ENCODE results near the gene RGPD5. TPM values are rescaled to one million over a fixed set of nuclear protein-coding genes. Genes with fewer than 3 reads are reported as not detected.
A peak's percentile ranks its signal among the peaks of the same experiment; 100 is the strongest.
"Not testable (repeated sequence)": the region's sequence is repeated elsewhere in the genome, so short reads cannot be mapped to it uniquely, and the experiment has no call there.

The RGPD5 gene
- total RNA-seq, 1 experiment from 2014 or later: 62.0 TPM

DNA sequence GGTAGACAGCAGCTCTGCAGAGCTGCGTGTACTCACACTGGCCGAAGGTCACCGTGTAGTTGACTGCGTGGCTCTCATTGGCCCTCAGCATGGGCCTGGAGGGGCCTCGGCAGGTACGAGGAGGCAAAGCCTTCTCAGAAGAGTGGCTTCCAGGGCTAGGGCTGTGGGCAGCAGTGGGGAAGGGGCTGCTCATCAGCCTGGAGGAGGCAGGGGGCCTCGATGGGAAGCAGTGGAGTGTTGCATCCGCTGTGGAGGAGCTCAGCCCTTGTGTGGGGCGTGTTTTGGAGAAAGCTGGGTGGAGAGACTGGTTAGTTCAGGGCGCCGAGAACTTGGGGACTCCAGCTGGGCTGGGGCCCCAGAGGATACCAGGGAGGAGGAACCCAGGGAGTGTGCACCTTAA lies 28.0 kb upstream of the RGPD5 start:
- H3K36me3 Mint-ChIP-seq (ENCODE audit: insufficient read depth, unreplicated experiment); POLR2A ChIA-PET; H3K4me1 Mint-ChIP-seq (ENCODE audit: low read depth, unreplicated experiment); H3K9me3 Mint-ChIP-seq (ENCODE audit: unreplicated experiment); H3K4me1 ChIP-seq; CTCF ChIA-PET; H3K9me3 ChIP-seq; intact Hi-C loops (cut with micrococcal nuclease; ENCODE audit: unreplicated experiment); H3K27me3 Mint-ChIP-seq (ENCODE audit: insufficient read depth, unreplicated experiment); H3K4me3 ChIP-seq (ENCODE audit: low read depth, low read length); BruUV-seq (replicated peaks); H3K36me3 ChIP-seq (ENCODE audit: control insufficient read depth, insufficient read depth, low read length); H3K27me3 ChIP-seq (replicated peaks; ENCODE audit: control insufficient read depth, insufficient read depth, low read length): not testable (repeated sequence)
- peak in 1 of 2 experiments; percentile 9 for DNase-seq
- Mint-ChIP-seq H3K4me3 (ENCODE audit: unreplicated experiment) (peak overlapping the region; percentile 65), H3K27ac (ENCODE audit: unreplicated experiment) (peak overlapping the region; percentile 87)

DNA sequence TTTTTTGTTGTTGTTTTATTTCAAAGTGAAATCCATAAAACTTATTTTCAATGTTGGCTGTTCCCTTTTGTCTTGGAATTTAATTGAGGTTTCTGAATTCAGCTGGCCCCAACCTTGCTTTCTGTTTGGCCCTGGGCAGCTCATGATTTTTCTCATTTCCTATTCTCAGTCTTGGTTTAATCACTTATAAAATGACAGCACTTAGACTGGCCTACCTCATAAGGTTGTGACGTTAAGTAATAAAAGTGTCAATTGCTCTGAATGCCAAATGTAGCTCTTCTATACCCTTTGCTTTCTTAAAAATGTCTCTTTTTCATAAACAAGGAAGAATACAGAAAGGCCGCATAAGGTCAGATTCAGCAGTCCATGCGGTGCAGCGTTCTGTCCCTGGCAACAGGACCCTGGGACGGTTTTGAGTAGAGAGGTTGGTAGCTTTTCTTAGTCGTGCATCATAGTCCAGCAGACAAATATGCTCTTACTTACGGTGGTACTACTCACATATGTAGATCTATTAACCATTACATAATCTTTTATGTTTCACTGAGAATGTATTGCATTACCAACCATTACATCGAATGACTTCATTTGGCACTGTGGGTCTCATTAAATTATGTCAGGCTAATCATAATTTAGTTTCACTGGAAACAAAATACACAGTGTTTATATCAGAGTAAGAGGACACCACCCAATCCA lies 27.1 kb upstream of the RGPD5 start:
- H3K4me3 ChIP-seq (ENCODE audit: low read depth, low read length); H3K4me3 Mint-ChIP-seq (ENCODE audit: unreplicated experiment); POLR2A ChIA-PET; H3K9me3 Mint-ChIP-seq (ENCODE audit: unreplicated experiment); H3K36me3 Mint-ChIP-seq (ENCODE audit: insufficient read depth, unreplicated experiment); DNase-seq; H3K36me3 ChIP-seq (ENCODE audit: control insufficient read depth, insufficient read depth, low read length); intact Hi-C loops (cut with micrococcal nuclease; ENCODE audit: unreplicated experiment); H3K27ac Mint-ChIP-seq (ENCODE audit: unreplicated experiment); BruUV-seq (replicated peaks); H3K4me1 ChIP-seq; H3K27me3 Mint-ChIP-seq (ENCODE audit: insufficient read depth, unreplicated experiment); H3K9me3 ChIP-seq; H3K4me1 Mint-ChIP-seq (ENCODE audit: low read depth, unreplicated experiment); H3K27me3 ChIP-seq (replicated peaks; ENCODE audit: control insufficient read depth, insufficient read depth, low read length); CTCF ChIA-PET: not testable (repeated sequence)

- CTCF ChIA-PET; H3K9me3 Mint-ChIP-seq (ENCODE audit: unreplicated experiment): not testable (repeated sequence)
These were observed 25.2 kb upstream of the RGPD5 start for GRCh38 chr2:109768934-109769333.

DNA sequence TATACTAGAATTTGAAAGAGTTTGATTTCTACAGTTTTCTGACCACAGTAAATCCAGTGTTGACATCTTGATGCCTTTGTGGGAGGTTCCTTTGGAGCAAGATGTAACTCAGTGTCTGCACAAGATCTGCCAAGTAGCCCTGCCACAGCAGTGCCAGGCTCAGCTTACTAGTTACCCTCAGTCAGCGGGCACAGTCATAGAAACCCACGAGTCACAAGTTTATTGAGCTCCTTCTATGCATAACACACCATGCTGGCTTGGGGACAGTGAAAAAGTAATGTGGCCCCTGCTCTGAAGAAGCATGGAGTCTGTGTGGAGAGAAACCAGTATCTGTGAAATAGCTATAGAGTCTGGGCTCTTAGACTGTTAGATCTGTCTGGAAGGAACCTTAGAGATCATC lies 15.0 kb upstream of the RGPD5 start:
- H3K9me3 Mint-ChIP-seq (ENCODE audit: unreplicated experiment); H3K9me3 ChIP-seq; H3K36me3 Mint-ChIP-seq (ENCODE audit: insufficient read depth, unreplicated experiment); BruUV-seq (replicated peaks); POLR2A ChIA-PET; H3K27me3 Mint-ChIP-seq (ENCODE audit: insufficient read depth, unreplicated experiment); H3K4me1 ChIP-seq; CTCF ChIA-PET; H3K4me3 ChIP-seq (ENCODE audit: low read depth, low read length); intact Hi-C loops (cut with micrococcal nuclease; ENCODE audit: unreplicated experiment); H3K4me3 Mint-ChIP-seq (ENCODE audit: unreplicated experiment); H3K27ac Mint-ChIP-seq (ENCODE audit: unreplicated experiment); H3K36me3 ChIP-seq (ENCODE audit: control insufficient read depth, insufficient read depth, low read length); H3K4me1 Mint-ChIP-seq (ENCODE audit: low read depth, unreplicated experiment); DNase-seq; H3K27me3 ChIP-seq (replicated peaks; ENCODE audit: control insufficient read depth, insufficient read depth, low read length): not testable (repeated sequence)

More at GRCh38 chr2:109768934-109769333, 25.2 kb upstream of the RGPD5 start:
- H3K36me3 Mint-ChIP-seq (ENCODE audit: insufficient read depth, unreplicated experiment); H3K4me3 Mint-ChIP-seq (ENCODE audit: unreplicated experiment); H3K4me1 ChIP-seq; H3K9me3 ChIP-seq; H3K27ac Mint-ChIP-seq (ENCODE audit: unreplicated experiment); DNase-seq; H3K4me1 Mint-ChIP-seq (ENCODE audit: low read depth, unreplicated experiment); H3K27me3 Mint-ChIP-seq (ENCODE audit: insufficient read depth, unreplicated experiment); BruUV-seq (replicated peaks); H3K4me3 ChIP-seq (ENCODE audit: low read depth, low read length); H3K27me3 ChIP-seq (replicated peaks; ENCODE audit: control insufficient read depth, insufficient read depth, low read length); intact Hi-C loops (cut with micrococcal nuclease; ENCODE audit: unreplicated experiment); POLR2A ChIA-PET; H3K36me3 ChIP-seq (ENCODE audit: control insufficient read depth, insufficient read depth, low read length): not testable (repeated sequence)

- H3K27me3 ChIP-seq (replicated peaks; ENCODE audit: control insufficient read depth, insufficient read depth, low read length); POLR2A ChIA-PET; H3K36me3 ChIP-seq (ENCODE audit: control insufficient read depth, insufficient read depth, low read length); H3K9me3 Mint-ChIP-seq (ENCODE audit: unreplicated experiment); H3K4me1 Mint-ChIP-seq (ENCODE audit: low read depth, unreplicated experiment); H3K4me3 ChIP-seq (ENCODE audit: low read depth, low read length); H3K4me3 Mint-ChIP-seq (ENCODE audit: unreplicated experiment); DNase-seq; H3K36me3 Mint-ChIP-seq (ENCODE audit: insufficient read depth, unreplicated experiment); BruUV-seq (replicated peaks); CTCF ChIA-PET; H3K9me3 ChIP-seq; intact Hi-C loops (cut with micrococcal nuclease; ENCODE audit: unreplicated experiment); H3K4me1 ChIP-seq; H3K27me3 Mint-ChIP-seq (ENCODE audit: insufficient read depth, unreplicated experiment); H3K27ac Mint-ChIP-seq (ENCODE audit: unreplicated experiment): not testable (repeated sequence)
These were observed 12.8 kb upstream of the RGPD5 start for GRCh38 chr2:109781147-109781816.

- H3K36me3 ChIP-seq (ENCODE audit: control insufficient read depth, insufficient read depth, low read length); H3K4me1 ChIP-seq; H3K27me3 ChIP-seq (replicated peaks; ENCODE audit: control insufficient read depth, insufficient read depth, low read length); CTCF ChIA-PET; H3K27ac Mint-ChIP-seq (ENCODE audit: unreplicated experiment); H3K4me3 ChIP-seq (ENCODE audit: low read depth, low read length); BruUV-seq (replicated peaks); H3K9me3 ChIP-seq; H3K36me3 Mint-ChIP-seq (ENCODE audit: insufficient read depth, unreplicated experiment); H3K27me3 Mint-ChIP-seq (ENCODE audit: insufficient read depth, unreplicated experiment); DNase-seq; H3K4me1 Mint-ChIP-seq (ENCODE audit: low read depth, unreplicated experiment); intact Hi-C loops (cut with micrococcal nuclease; ENCODE audit: unreplicated experiment); H3K9me3 Mint-ChIP-seq (ENCODE audit: unreplicated experiment); H3K4me3 Mint-ChIP-seq (ENCODE audit: unreplicated experiment); POLR2A ChIA-PET: not testable (repeated sequence)
These were observed 11.6 kb upstream of the RGPD5 start for GRCh38 chr2:109782446-109782993.

Data from Caco-2 (cell line).